ENCODE results near the gene SERAC1.

Gene SERAC1

DNA sequence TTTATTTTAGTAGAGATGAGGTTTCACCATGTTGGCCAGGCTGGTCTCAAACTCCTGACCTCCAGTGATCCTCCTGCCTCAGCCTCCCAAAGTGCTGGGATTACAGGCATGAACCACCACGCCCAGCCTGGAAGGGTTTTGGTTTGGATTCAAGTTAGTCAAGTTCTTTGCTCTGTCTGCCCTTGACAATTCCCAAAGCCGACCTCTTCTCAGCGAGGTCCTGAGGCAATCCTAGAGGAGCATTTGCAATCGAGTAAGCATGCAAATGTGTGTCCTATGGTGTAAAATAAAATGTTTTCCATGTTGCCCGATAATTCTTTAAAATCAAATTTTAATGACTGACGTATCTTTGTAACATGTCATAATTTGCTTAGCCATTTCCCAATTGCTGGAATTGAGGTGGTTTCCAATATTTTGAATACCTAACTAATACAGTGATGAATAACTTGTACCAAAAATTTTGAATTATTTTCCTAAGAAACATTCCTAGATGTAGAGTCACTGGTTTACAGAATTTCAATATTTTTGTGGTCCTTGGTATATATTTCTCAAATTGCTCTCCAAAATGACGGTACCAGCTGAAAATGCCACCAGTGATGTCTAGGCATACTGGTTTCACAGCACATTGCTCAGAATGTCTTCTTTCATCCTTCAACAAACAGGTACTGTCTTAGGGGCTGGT is 38.8 kb upstream of the SERAC1 start:
- in situ Hi-C loops (cut with MboI; ENCODE audit: low pct_unique_long_range_greater_than_20kb, low sequenced_read_pairs, unreplicated experiment): loop anchor here (25.0 kb wide), 1 partner anchor 780 kb away; no protein-coding TSS in a partner anchor
- TF ChIP-seq, protein P1, sequence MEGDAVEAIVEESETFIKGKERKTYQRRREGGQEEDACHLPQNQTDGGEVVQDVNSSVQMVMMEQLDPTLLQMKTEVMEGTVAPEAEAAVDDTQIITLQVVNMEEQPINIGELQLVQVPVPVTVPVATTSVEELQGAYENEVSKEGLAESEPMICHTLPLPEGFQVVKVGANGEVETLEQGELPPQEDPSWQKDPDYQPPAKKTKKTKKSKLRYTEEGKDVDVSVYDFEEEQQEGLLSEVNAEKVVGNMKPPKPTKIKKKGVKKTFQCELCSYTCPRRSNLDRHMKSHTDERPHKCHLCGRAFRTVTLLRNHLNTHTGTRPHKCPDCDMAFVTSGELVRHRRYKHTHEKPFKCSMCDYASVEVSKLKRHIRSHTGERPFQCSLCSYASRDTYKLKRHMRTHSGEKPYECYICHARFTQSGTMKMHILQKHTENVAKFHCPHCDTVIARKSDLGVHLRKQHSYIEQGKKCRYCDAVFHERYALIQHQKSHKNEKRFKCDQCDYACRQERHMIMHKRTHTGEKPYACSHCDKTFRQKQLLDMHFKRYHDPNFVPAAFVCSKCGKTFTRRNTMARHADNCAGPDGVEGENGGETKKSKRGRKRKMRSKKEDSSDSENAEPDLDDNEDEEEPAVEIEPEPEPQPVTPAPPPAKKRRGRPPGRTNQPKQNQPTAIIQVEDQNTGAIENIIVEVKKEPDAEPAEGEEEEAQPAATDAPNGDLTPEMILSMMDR (IDR thresholded peaks at IDR 0.05; ENCODE audit: extremely low read depth, insufficient read depth, missing control alignments): no peak
- no peak for DNase-seq (ENCODE audit: low spot score)

- TF ChIP-seq, protein P1 (IDR thresholded peaks at IDR 0.05; ENCODE audit: extremely low read depth, insufficient read depth, missing control alignments): peak; percentile 46
- in situ Hi-C loops (cut with MboI; ENCODE audit: low pct_unique_long_range_greater_than_20kb, low sequenced_read_pairs, unreplicated experiment): loop anchor here (25.0 kb wide), 1 partner anchor 782 kb away; no protein-coding TSS in a partner anchor
- no peak for DNase-seq (ENCODE audit: low spot score)
Measured at GRCh38 chr6:158205169-158205944, 37.3 kb upstream of the SERAC1 start.

DNA sequence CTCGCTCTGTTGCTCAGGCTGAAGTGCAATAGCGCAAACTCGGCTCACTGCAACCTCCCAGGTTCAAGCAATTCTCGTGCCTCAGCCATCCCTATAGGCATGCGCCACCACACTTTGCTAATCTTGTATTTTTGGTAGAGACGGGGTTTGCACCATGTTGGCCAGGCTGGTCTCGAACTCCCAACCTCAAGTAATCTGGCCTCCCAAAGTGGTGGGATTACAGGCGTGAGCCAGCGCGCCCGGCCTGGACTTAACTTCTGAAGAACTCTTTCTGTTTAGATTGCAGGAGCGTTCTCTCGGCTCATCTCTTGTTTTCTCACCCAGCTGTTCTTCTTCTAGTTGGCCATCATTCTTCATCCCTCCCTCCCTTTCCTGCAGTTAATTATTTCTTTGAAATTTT is 30.4 kb upstream of the SERAC1 start:
- TF ChIP-seq, protein P1 (IDR thresholded peaks at IDR 0.05; ENCODE audit: extremely low read depth, insufficient read depth, missing control alignments): no peak
- DNase-seq (ENCODE audit: low spot score): no peak
- in situ Hi-C loops (cut with MboI; ENCODE audit: low pct_unique_long_range_greater_than_20kb, low sequenced_read_pairs, unreplicated experiment): no loop called here

DNA sequence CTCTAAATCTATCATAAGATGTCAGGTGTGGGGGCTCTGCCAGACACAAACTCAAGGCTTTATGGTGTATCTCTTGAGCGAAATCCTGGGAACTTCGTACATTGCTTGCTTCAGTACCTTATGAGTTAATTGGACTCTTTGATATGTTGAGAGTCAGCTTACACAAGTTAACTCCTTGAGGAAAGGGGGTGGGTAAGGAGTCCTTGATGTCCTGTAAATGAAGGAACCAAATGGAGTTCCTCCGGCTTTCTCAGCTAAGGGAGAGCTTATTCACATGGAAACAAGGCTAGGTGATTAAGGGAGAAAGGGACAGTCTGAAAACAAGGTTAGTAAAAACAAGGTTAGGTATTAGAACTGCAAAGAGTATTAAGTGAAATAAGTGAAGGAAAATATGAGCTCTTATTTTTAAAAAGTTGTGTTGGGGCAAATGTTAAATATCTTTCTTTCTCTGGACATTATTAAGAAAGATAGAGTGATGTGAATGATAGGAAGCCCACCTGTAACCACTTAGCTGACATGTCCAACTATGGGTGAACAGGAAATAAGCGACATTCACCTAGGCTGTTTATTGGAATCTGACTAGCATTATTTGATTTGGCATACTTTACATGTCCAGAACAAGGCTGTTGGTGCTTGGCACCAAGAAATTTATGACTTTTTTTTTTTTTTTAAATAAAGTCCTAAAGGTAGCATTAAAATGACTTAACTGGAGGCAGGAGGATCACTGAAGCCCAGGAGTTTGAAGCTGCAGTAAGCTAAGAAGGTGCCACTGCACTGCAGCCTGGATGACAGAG is 26.6 kb upstream of the SERAC1 start:
- in situ Hi-C loops (cut with MboI; ENCODE audit: low pct_unique_long_range_greater_than_20kb, low sequenced_read_pairs, unreplicated experiment): no loop called here
- DNase-seq (ENCODE audit: low spot score): no peak
- TF ChIP-seq, protein P1 (IDR thresholded peaks at IDR 0.05; ENCODE audit: extremely low read depth, insufficient read depth, missing control alignments): no peak

- in situ Hi-C loops (cut with MboI; ENCODE audit: low pct_unique_long_range_greater_than_20kb, low sequenced_read_pairs, unreplicated experiment): no loop called here
- TF ChIP-seq, protein P1 (IDR thresholded peaks at IDR 0.05; ENCODE audit: extremely low read depth, insufficient read depth, missing control alignments): no peak
- no peak for DNase-seq (ENCODE audit: low spot score)
Measured at GRCh38 chr6:158191761-158192160, 23.7 kb upstream of the SERAC1 start.

- no peak for DNase-seq (ENCODE audit: low spot score)
- in situ Hi-C loops (cut with MboI; ENCODE audit: low pct_unique_long_range_greater_than_20kb, low sequenced_read_pairs, unreplicated experiment): no loop called here
- TF ChIP-seq, protein P1 (IDR thresholded peaks at IDR 0.05; ENCODE audit: extremely low read depth, insufficient read depth, missing control alignments): no peak
Measured at GRCh38 chr6:158191032-158191431, 23.0 kb upstream of the SERAC1 start.

Data from GM13977 (cell line).